Subcutaneous adipose tissue (tissue), 4 donors: Measurements from ENCODE around the gene NMRK1. TPM values are rescaled to one million over a fixed set of nuclear protein-coding genes. Genes with fewer than 3 reads are reported as not detected.

Experiments
- CTCF ChIP-seq: fragments of 450-650 bp; IDR thresholded peaks from one replicate; pipeline ENCODE4 v1.5.1; 2016; ENCODE audit warnings: low read depth, mild to moderate bottlenecking, control low read depth, antibody characterized with exemption, moderate library complexity
- small RNA-seq: library from RNA; depleted of rRNA; stranded (forward); fragments of <200 nt; gene quantifications from one replicate; pipeline ENCODE3, GENCODE V24; 2016
- total RNA-seq, 4 donors: library from RNA; depleted of rRNA; stranded (reverse); fragments of >200 nt; gene quantifications; one replicate each; pipeline ENCODE4 v1.1.0, GENCODE V29; 2016

The NMRK1 gene
- total RNA-seq, 4 donors from 2014 or later, result 23.6 to 44.1 (median 29.3) TPM

- TF ChIP-seq CTCF, result no peak
Measured at GRCh38 chr9:75017378-75017777, 70.6 kb downstream of the NMRK1 start.

- no peak for TF ChIP-seq CTCF
Measured at GRCh38 chr9:75013735-75014134, 74.2 kb downstream of the NMRK1 start.

Small RNA genes lying within 50 kb of the gene (small RNA-seq; reads per million reads assigned to genes)
- not detected for gene RF02271

Other genes with a start within 250 kb of the NMRK1 start
- gene TRPM6, start 200.2 kb downstream of the NMRK1 start, total RNA-seq, result 1 to 10 TPM in 2 of 4 donors, under 1 TPM in 2; 0.17 to 1.9 (median 1.2) TPM
- gene C9orf40, start 135.2 kb downstream of the NMRK1 start, total RNA-seq, result 1 to 10 TPM; 2.8 to 5.5 (median 4.1) TPM
- gene CARNMT1, start 59.9 kb downstream of the NMRK1 start, total RNA-seq, result 10 to 100 TPM in 2 of 4 donors, 1 to 10 TPM in 2; 8.7 to 15.0 (median 11.4) TPM
- 10 to 100 TPM; 37.9 to 69.4 (median 42.4) TPM for gene OSTF1, start 359 bp upstream of the NMRK1 start, total RNA-seq